Skeletal muscle tissue (tissue), 4 donors: ENCODE data around the gene LIMS3. TPM values are rescaled to one million over a fixed set of nuclear protein-coding genes. Genes with fewer than 3 reads are reported as not detected.
"Not testable (repeated sequence)": the region's sequence is repeated elsewhere in the genome, so short reads cannot be mapped to it uniquely, and the experiment has no call there.

Experiments
- H3K27ac ChIP-seq: one replicate; pipeline ENCODE4 v1.7.0; 2013; ENCODE audit warnings: mild to moderate bottlenecking, low read depth, low read length, inconsistent platforms
- H3K27me3 ChIP-seq, 3 donors: one replicate each; pipeline ENCODE4 v1.7.0; 2013; ENCODE audit warnings: low read length in 3 of 3; ENCODE audit not compliant: control insufficient read depth in 3 of 3, insufficient read depth in 3 of 3
- H3K36me3 ChIP-seq, 3 donors: one replicate each; pipeline ENCODE4 v1.7.0; 2013; ENCODE audit warnings: low read length in 3 of 3; ENCODE audit not compliant: control insufficient read depth in 3 of 3, insufficient read depth in 3 of 3
- H3K4me1 ChIP-seq, 3 donors: one replicate each; pipeline ENCODE4 v1.7.0; 2013; ENCODE audit warnings: low read length in 3 of 3, mild to moderate bottlenecking in 3 of 3; ENCODE audit not compliant: control insufficient read depth in 3 of 3, insufficient read depth in 3 of 3
- H3K4me3 ChIP-seq, 3 donors: one replicate each; pipeline ENCODE4 v1.7.0; 2013; ENCODE audit warnings: low read length in 3 of 3
- H3K9ac ChIP-seq, 3 donors: one replicate each; pipeline ENCODE4 v1.7.0; 2013; ENCODE audit warnings: low read length in 3 of 3, mild to moderate bottlenecking in 3 of 3, moderate library complexity in 2 of 3, low read depth in 1 of 3
- H3K9me3 ChIP-seq, 3 donors: one replicate each; pipeline ENCODE4 v1.7.0; 2013; ENCODE audit warnings: low read length in 3 of 3; ENCODE audit not compliant: control insufficient read depth in 3 of 3
- total RNA-seq: library from RNA; depleted of rRNA; stranded (reverse); fragments of >200 nt; gene quantifications from one replicate; pipeline ENCODE4 v1.2.3, GENCODE V29; 2014
- donor health status: Osteomylitis.

LIMS3 gene
- total RNA-seq: 1.6 TPM

GRCh38 chr2:109898462-109899336 lies at the start of gene LIMS3:
LIMS3 (plus strand) TSS chr2:109898688; CDS start chr2:109898729, 41 bp downstream.
- not testable (repeated sequence) for H3K9ac ChIP-seq, H3K27ac ChIP-seq, H3K27me3 ChIP-seq, H3K4me1 ChIP-seq, H3K4me3 ChIP-seq, H3K9me3 ChIP-seq, H3K36me3 ChIP-seq

DNA sequence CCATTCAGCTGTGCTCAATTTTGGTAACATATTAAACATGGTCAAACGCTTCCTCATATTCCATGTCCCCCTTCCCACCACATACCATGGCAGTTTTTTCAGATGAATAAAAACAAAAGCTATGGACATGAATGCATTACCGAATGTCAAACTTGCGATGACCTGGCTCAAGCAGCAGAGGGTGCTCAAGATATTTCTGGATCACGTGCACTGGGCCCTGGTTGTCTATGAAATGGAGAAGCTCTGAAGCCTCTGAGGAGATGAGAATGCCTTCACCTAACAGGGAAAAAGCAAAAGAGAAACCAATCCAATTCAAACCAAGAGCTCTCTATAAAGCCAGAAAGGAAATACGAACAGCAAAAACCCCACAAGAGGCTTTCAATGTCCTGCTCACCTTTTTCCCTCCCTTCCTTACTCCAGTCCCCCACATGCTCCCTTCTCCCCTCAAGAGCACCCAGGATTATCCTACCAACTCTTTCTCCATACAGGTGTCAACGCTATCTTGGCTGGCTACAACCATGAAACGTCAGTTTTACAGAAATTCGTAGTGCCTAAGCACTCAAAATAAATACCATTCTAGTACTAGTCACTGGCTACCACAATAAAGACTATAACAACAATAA lies 27.2 kb upstream of the LIMS3 start:
- H3K27ac ChIP-seq, H3K9me3 ChIP-seq, H3K4me1 ChIP-seq, H3K9ac ChIP-seq, H3K36me3 ChIP-seq, H3K27me3 ChIP-seq, H3K4me3 ChIP-seq: not testable (repeated sequence)

GRCh38 chr2:109876625-109877024 lies 21.9 kb upstream of the LIMS3 start:
- H3K9ac ChIP-seq, H3K27ac ChIP-seq, H3K4me3 ChIP-seq, H3K27me3 ChIP-seq, H3K4me1 ChIP-seq, H3K36me3 ChIP-seq, H3K9me3 ChIP-seq: not testable (repeated sequence)

DNA sequence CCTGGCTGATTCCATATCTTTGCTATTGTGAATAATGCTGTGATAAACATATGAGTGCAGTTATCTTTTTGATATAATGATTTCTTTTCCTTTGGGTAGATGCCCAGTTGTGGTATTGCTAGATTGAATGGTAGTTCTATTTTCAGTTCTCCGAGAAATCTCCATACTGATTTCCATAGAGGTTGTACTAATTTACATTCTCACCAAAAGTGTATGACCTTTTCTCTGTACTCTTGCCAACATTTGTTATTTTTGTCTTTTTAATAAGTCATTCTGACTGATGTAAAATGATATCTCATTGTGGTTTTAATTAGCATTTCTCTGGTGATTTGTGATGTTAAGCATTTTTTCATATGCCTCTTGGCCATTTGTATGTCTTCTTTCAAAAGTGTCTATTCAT lies 16.4 kb upstream of the LIMS3 start:
- H3K27me3 ChIP-seq, H3K4me3 ChIP-seq, H3K9me3 ChIP-seq, H3K36me3 ChIP-seq, H3K9ac ChIP-seq, H3K4me1 ChIP-seq, H3K27ac ChIP-seq: not testable (repeated sequence)

DNA sequence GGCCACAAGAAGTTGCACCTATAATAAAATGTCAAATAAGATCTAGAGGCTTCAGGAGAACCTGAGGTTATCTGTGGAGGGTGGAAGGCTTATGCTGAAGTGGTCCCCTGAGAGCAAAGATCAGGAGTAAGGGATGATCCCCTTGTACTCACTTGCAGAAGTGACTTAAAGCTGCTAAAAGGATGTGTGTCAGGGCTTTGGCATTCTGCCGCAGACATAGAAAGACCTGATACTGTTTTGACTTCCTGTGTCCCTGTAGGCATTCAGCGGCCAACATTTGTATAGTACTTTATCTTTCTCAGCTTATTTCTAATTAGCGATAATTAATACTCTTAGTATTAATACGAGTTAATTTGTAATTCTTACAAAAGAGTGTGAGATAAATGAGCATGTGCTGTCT lies 10.1 kb upstream of the LIMS3 start:
- not testable (repeated sequence) for H3K27me3 ChIP-seq, H3K4me3 ChIP-seq, H3K9me3 ChIP-seq, H3K27ac ChIP-seq, H3K4me1 ChIP-seq, H3K9ac ChIP-seq, H3K36me3 ChIP-seq

GRCh38 chr2:109889909-109890308 lies 8.6 kb upstream of the LIMS3 start:
- H3K4me3 ChIP-seq, H3K27ac ChIP-seq, H3K9ac ChIP-seq, H3K36me3 ChIP-seq, H3K27me3 ChIP-seq, H3K4me1 ChIP-seq, H3K9me3 ChIP-seq: not testable (repeated sequence)

DNA sequence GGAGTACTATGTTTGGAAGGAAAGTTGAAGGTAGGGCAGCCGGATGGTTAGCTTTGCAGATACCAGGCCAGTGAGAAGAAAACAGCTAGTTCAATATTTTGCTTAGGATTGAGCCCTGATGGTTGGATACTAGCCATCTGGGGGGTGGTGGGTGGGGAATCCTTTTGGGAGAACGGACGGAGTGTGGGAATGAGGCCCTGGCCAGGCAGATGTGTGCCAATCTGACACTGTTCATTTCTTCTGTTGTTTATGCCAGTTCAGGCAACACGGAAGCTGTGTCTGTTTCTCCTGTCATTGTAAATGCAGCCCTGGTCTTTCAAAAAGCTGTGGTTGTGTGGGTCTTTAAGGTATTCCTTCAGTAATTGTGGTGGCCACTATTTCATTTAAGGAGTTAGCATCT lies 7.5 kb upstream of the LIMS3 start:
- H3K4me1 ChIP-seq, H3K4me3 ChIP-seq, H3K27me3 ChIP-seq, H3K9me3 ChIP-seq, H3K27ac ChIP-seq, H3K9ac ChIP-seq, H3K36me3 ChIP-seq: not testable (repeated sequence)

GRCh38 chr2:109893736-109894135 lies 4.8 kb upstream of the LIMS3 start:
- H3K27ac ChIP-seq, H3K4me3 ChIP-seq, H3K36me3 ChIP-seq, H3K9ac ChIP-seq, H3K4me1 ChIP-seq, H3K27me3 ChIP-seq, H3K9me3 ChIP-seq: not testable (repeated sequence)

DNA sequence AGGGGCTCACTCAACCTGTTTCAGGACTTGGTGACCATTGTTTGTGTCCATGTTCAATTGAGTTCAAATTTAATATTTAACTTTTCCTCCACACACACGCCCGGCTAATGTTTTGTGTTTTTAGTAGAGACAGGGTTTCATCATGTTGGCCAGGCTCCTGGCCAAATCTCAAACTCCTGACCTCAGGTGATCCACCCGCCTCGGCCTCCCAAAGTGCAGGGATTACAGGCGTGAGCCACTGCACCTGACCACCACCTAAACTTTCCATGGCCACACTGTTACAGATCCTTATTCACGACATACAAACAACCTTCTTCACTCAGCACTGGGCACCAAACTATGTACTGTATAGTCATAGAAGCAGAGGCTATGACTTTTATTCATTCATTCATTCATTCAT lies 4.3 kb upstream of the LIMS3 start:
- not testable (repeated sequence) for H3K36me3 ChIP-seq, H3K4me1 ChIP-seq, H3K9me3 ChIP-seq, H3K27ac ChIP-seq, H3K4me3 ChIP-seq, H3K9ac ChIP-seq, H3K27me3 ChIP-seq

GRCh38 chr2:109895090-109895869 lies 3.2 kb upstream of the LIMS3 start:
- not testable (repeated sequence) for H3K36me3 ChIP-seq, H3K9me3 ChIP-seq, H3K4me3 ChIP-seq, H3K9ac ChIP-seq, H3K27ac ChIP-seq, H3K27me3 ChIP-seq, H3K4me1 ChIP-seq
